Gastroesophageal sphincter (tissue), 3 donors: Measurements from ENCODE around the gene COX7A2.

ENCODE experiments used
- EP300 ChIP-seq: sonication (generic); formaldehyde crosslinking; IDR thresholded peaks from one replicate; pipeline ENCODE4 v1.6.1; 2017; ENCODE audit warnings: antibody characterized with exemption, mild to moderate bottlenecking
- POLR2A ChIP-seq, 2 donors: fragments of 450-650 bp; IDR thresholded peaks; one replicate each; pipeline ENCODE4 v1.6.1; 2017; ENCODE audit warnings: antibody characterized with exemption in 2 of 2, mild to moderate bottlenecking in 2 of 2, moderate library complexity in 1 of 2
- TF ChIP-seq, protein P1 (sequence below), 4 experiments: fragments of 200-600 bp in 2 of 4; fragments of 450-650 bp in 2 of 4; sonication (generic) in 1 of 4; IDR thresholded peaks; one replicate each; pipeline ENCODE4 v1.5.1; 2017 to 2019; ENCODE audit warnings: antibody characterized with exemption in 4 of 4, mild to moderate bottlenecking in 2 of 4, moderate library complexity in 2 of 4

DNA sequence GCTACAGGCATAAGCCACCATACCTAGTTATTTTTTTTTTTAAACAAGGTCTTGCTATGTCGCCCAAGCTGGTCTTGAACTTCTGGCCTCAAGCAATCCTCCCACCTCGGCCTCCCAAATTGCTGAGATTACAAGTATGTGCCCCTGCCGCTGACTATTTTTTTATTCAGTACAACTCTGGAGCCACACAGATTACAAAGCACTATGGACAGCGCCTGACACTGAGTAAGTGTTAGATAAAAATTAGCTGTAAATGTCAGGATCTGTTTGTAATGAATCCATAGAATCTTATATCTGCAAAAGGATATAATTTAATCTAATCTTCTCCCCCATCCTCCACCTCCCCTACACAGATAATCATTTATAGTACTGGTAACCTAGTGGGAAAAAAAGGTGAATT is 22.5 kb downstream of the COX7A2 start:
- TF ChIP-seq, protein P1, sequence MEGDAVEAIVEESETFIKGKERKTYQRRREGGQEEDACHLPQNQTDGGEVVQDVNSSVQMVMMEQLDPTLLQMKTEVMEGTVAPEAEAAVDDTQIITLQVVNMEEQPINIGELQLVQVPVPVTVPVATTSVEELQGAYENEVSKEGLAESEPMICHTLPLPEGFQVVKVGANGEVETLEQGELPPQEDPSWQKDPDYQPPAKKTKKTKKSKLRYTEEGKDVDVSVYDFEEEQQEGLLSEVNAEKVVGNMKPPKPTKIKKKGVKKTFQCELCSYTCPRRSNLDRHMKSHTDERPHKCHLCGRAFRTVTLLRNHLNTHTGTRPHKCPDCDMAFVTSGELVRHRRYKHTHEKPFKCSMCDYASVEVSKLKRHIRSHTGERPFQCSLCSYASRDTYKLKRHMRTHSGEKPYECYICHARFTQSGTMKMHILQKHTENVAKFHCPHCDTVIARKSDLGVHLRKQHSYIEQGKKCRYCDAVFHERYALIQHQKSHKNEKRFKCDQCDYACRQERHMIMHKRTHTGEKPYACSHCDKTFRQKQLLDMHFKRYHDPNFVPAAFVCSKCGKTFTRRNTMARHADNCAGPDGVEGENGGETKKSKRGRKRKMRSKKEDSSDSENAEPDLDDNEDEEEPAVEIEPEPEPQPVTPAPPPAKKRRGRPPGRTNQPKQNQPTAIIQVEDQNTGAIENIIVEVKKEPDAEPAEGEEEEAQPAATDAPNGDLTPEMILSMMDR (IDR thresholded peaks at IDR 0.05) = no peak
- TF ChIP-seq EP300 (no peak), POLR2A (IDR thresholded peaks at IDR 0.05) (no peak)
